ENCODE data around the gene NUP58. TPM values are rescaled to one million over a fixed set of nuclear protein-coding genes. Genes with fewer than 3 reads are reported as not detected.

Gene NUP58
- 54.7 and 60.1 TPM in 2 replicates for total RNA-seq

DNA sequence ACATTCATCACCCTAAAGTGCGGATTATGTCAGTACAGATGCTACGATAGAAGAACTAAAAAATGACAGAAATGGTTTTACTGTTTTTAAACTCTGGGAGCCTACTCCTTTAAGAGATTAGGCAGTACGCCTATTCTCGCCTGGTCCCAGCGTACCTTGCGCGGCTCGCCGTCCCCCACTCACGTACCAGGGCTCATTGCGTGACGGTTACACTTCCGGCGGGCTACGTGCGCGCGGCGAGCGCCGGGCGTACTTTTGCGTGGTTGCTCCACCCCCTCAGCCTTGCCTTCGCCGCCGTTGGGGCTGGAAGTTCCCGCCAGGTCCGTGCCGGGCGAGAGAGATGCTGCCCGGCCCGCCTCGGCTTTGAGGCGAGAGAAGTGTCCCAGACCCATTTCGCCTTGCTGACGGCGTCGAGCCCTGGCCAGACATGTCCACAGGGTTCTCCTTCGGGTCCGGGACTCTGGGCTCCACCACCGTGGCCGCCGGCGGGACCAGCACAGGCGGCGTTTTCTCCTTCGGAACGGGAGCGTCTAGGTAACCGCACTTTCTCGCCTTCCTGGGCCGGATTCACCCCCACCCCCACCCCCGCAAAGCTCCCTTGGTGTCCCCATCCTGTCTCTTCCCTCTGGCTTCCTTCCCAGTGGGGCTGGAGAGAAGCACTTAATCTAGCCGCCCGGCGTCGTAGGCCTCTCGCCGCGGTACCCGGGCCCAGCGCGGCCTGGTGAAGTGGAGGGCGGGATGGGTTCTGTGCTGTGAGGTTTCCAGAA lies at the start of gene NUP58:
NUP58 (plus strand) TSS at position 279 of the 767 bp plus-strand sequence; CDS start at position 428, 149 bp downstream.

DNA sequence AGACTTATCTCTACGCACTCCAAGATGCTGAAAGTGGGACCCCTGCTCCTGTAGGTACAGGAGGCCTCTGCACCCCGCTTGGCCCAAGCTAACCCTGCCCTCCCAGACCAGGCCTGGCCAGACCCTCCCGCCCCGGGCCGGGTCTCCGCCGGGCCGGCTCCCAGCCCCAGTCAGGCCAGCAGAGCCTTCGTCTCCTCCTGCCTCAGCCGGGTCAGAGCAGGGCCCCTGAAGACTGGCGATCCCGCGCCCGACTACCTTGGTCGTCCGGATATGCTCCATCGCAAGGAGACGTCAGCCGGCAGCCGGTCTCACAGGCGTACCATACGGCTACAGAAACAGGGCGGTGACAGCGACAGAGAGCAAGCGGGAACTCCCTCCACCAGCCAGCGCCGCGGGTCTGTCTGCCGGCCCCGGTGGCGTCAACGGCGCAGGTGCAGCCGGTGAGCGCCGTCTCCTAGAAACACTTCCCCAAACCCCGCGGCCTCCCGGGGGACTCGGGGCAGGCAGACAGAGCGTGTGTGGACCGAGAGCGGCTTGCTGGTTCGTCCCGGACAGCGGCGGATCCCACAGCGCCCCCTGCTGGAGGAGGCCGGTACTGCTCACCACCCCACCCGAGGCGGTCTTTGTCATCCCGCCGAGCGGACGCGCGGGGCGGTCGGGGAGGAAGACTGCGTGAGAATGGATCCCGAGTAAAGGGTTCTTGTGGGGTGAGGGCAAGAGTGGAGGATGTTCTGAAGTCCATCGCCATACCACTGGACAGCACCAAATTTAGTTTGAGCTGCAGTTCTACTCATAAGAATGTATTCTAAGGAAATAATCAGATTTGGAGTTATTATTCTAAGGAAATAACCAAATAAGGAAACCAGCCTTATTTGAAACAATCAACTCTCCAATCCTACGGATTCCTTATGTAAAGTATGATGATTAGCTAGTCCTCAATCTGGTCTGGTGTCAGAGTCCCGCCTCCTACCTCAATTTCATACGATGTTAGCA lies 14.2 kb upstream of the NUP58 start, which contains the start of gene MTMR6:
MTMR6 (minus strand) TSS at position 520 of the 993 bp plus-strand sequence; CDS start at position 279, 241 bp downstream.

GRCh38 chr13:25371875-25372283 lies 70.5 kb downstream of the NUP58 start, which contains the start of gene ATP8A2:
ATP8A2 (plus strand) TSS chr13:25371974; CDS start chr13:25372213, 239 bp downstream.

Other genes starting within 250 kb of the NUP58 start
- 0.10 and 0.13 TPM in 2 replicates for gene PABPC3, start 205.5 kb upstream of the NUP58 start, total RNA-seq
- not detected in 2 replicates for gene AMER2, start 129.3 kb upstream of the NUP58 start, total RNA-seq
- gene MTMR6, start 14.1 kb upstream of the NUP58 start, total RNA-seq, result 21.5 and 27.0 TPM in 2 replicates
- under 0.01 and 0.03 TPM in 2 replicates for gene ATP8A2, start 70.3 kb downstream of the NUP58 start, total RNA-seq